KOPT-K1 (cell line): ENCODE measurements around the gene RGL3.
"Not testable (repeated sequence)": the region's sequence is repeated elsewhere in the genome, so short reads cannot be mapped to it uniquely, and the experiment has no call there.

Experiments
- H3K27ac ChIP-seq: fragments of 200-600 bp; sonication (generic); 2 replicates; pipeline ENCODE4 v1.5.1; 2016; ENCODE audit warnings: antibody characterized with exemption, mild to moderate bottlenecking, low read depth, low read length; ENCODE audit not compliant: poor library complexity, severe bottlenecking
- H3K36me3 ChIP-seq: fragments of 200-600 bp; sonication (generic); 2 replicates; pipeline ENCODE4 v1.5.1; 2017; ENCODE audit warnings: antibody characterized with exemption, mild to moderate bottlenecking, low read length, moderate library complexity; ENCODE audit not compliant: insufficient read depth
- H3K9me3 ChIP-seq: fragments of 200-600 bp; sonication (generic); 2 replicates; pipeline ENCODE4 v1.5.1; 2017; ENCODE audit warnings: antibody characterized with exemption, low read length, mild to moderate bottlenecking; ENCODE audit not compliant: insufficient read depth, poor library complexity, severe bottlenecking

RGL3 gene

DNA sequence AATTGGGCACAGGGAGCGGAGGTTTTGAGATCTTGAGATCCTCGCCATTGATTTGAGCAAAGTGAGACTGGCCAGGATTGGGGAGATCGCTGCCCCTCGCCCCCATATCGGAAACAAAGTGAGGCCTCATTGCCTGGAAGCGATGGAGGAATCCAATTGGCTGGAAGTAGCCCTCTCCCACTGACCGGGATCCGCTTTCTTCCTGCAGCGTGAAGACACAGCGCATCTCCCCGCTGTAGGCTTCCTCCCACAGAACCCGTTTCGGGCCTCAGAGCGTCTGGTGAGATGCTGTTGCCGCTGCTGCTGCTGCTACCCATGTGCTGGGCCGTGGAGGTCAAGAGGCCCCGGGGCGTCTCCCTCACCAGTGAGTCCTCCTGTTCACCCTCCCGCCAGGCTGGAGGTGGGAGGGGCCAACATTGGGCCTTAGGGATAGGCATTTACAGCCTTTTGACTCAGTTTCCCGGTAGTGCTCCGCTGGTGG lies 16.8 kb upstream of the RGL3 start:
- peak overlapping the region; percentile 90 for H3K27ac ChIP-seq
- H3K36me3 ChIP-seq: peaks cover 45% of the 10 kb centered on the region
- H3K9me3 ChIP-seq: no peaks in the 10 kb centered on the region

DNA sequence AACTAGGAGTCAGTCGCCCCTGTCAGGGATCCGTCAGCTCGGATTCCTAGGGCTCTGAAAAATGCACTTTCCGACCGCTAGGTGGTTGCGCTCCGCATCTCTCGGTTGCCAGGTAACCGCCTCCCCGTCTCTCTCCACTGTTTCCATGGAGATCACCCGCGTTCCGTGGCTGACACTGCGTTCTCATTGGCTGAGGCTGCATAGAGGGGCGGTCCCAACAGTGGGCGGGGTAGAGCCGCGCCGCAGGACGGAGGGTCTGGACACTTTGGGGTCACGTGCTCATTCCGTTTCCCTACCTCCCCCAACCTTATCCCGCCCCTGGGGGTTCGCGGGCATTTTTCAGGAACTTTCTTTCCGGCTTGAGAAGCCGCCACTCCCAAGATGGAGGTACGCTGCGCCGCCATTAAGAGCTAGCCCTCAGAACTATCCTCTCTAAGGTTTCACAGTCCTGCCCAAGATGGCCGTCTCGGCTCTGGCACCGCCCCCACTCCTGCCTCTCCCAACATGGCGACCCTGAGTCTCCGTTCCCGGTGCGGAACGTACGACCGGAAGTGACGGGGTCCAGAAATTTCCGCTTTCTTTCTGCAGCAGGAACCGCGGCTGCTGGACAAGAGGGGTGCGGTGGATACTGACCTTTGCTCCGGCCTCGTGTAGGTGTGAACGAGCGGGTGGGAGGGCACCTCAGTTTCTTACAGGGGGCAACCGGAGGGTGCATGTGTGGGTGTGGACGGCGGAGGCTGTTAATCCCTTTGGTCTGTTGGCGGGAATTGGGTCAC lies 16.1 kb upstream of the RGL3 start, which contains the start of the genes ODAD3 and PRKCSH:
Gene ODAD3, minus strand, starts transcription at position 65 of the 776 bp plus-strand sequence. CDS start 105 bp downstream, outside the sequence.
Gene PRKCSH, plus strand, starts transcription at position 579 of the 776 bp plus-strand sequence. CDS start 483 bp downstream, outside the sequence.
- H3K9me3 ChIP-seq: no peaks in the 10 kb centered on the region
- H3K27ac ChIP-seq: peak within 1 kb of the TSS; percentile 90
- H3K36me3 ChIP-seq: peaks cover 39% of the 10 kb centered on the region

DNA sequence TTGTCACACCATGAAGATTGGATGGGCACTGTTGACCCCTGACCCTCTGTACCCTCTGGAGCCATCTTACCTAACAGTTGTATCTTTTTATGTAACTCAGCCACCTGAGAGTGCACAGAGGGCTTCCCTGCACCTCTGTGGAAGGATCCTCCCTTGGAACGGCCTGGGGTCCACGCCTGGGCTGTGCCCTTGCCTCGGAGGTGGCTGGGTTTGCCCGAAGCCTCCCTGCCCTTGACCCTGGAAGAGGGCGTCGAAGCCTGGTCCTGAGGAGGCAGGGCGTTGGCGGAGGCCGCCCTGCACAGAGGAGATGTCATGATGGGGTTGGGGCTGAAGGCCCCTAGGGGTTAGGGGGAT lies 15.6 kb upstream of the RGL3 start:
- H3K9me3 ChIP-seq: no peaks in the 10 kb centered on the region
- peak overlapping the region; percentile 90 for H3K27ac ChIP-seq
- peaks cover 33% of the 10 kb centered on the region for H3K36me3 ChIP-seq

DNA sequence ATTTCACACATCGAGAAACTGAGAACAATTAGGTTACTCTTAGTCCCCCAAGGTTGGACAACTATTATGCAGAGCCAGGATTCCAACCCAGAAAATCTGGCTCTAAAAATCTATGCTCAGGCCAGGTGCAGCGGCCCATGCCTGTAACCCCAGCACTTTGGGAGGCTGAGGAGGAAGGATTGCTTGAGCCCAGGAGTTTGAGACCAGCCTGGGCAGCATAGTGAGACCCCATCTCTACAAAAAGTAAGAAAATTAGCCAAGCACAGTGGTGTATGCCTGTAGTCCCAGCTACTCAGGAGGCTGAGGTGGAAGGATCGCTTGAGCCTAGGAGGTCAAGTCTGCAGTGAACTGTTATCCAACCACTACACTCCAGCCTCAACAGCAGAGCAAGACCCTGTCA lies 14.4 kb upstream of the RGL3 start:
- H3K36me3 ChIP-seq: peaks cover 23% of the 10 kb centered on the region
- H3K9me3 ChIP-seq, H3K27ac ChIP-seq: not testable (repeated sequence)

DNA sequence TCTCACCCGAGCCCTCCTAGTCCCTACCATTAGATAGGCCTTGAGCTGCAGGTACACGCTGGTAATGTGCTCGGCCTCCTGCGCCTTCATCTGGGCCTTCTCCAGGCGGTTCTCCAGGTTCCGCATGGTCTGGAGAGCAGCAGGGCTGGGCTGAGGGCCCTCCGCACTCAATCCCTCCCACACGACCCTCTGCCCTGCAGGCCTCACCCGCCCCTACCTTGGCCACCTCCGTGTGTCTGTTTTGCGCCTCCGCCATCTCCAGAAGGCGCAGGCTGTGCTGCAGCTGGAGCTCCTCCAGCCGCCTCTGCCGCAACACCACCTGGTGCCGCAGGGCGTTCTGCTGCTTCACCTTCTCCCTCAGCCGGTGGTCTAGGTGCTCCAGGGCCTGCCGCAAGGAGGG lies 7.5 kb upstream of the RGL3 start:
- no peaks in the 10 kb centered on the region for H3K36me3 ChIP-seq
- peaks cover 4% of the 10 kb centered on the region for H3K9me3 ChIP-seq
- no peak overlapping the region for H3K27ac ChIP-seq

DNA sequence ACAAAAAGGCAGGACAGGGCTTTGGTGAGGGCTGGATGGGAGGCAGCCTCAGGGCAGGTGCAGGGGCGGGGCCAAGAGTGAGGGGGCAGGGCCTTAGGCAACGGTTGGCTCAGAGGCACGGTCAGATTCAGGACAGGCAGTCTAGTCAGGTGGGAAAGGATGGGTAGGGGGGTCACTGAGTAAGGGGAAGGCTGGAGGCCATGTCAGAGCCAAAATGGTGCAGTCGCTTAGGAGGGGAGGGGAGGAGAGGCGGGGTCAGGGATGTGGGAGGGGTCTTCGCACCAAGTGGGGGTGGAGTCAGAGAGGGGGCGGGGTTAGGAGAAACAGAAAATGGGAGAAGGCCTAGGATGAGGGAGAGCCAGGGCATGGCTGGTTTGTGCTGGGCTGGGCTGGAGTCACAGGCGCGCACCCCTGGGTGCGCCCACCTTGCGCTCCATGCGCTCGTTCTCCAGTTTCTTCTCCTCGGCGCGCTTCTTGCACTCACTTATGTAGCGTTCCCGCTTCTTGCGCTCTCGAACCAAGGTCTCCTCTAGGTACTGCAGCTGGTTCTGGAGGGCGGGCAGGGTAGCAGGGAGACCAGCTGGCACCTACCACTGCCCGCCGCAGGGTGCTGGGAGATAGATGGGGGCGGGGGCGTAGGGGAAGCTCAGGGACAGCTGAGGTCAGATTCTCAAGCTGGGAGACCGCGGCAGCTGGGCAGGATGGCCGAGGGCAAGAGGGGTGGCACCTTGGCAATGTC lies 6.8 kb upstream of the RGL3 start:
- Histone ChIP-seq H3K9me3 (peaks cover 8% of the 10 kb centered on the region), H3K36me3 (no peaks in the 10 kb centered on the region)

DNA sequence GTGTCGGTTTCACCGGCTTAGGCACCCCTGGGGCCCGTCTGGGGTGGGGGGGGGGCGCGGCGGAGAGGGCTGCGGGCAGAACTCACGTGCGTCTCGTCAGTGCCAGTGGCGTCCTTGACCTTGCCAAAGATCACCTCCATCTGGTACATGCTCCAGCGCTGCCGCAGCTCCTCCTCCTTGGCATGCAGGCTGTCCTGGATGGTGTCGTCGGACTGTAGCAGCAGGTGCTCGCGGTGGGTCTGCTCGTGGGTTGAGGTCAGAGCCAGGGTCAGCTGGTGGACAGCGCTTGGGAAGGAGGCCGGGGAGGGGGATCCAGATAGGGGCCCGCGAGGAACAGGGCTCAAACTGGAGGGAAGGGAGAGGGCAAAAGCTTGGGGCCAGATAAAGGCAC lies 4.7 kb upstream of the RGL3 start:
- no peak overlapping the region for H3K27ac ChIP-seq
- H3K9me3 ChIP-seq: peaks cover 8% of the 10 kb centered on the region
- H3K36me3 ChIP-seq: no peaks in the 10 kb centered on the region

More for the DNA sequence above, 6.8 kb upstream of the RGL3 start:
- no peak overlapping the region for H3K27ac ChIP-seq

DNA sequence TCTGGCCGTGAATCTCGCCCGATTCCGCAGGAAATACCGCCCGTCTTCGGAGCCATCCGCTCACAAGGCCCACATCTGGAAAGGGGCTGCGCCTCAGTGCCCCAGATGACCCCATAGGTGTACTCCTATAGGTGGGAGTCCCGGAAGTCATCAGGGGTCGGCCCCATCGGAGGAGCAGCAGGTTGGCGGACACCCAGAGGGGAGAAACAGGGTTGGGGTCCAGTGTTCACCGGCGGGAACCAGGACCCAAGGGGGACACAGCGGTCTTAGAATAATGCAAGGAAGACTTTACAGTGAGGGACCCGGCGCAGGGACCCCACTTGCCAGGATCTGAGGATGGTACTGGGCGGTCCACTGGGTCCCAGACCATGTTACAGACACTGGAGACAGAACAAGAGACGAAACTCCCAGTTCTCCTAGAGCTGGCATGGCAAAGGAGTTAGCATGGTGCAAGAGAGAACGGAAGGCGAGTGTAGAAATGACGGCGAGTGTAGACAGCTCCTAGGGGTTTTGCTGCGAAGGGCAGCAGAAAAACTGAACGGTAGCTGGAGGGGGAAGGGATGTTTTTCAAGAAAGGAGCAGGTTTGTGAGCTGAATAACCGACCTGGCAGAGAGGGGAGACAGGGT lies 4.2 kb upstream of the RGL3 start:
- Histone ChIP-seq H3K9me3 (peaks cover 8% of the 10 kb centered on the region), H3K36me3 (no peaks in the 10 kb centered on the region), H3K27ac (no peak overlapping the region)

DNA sequence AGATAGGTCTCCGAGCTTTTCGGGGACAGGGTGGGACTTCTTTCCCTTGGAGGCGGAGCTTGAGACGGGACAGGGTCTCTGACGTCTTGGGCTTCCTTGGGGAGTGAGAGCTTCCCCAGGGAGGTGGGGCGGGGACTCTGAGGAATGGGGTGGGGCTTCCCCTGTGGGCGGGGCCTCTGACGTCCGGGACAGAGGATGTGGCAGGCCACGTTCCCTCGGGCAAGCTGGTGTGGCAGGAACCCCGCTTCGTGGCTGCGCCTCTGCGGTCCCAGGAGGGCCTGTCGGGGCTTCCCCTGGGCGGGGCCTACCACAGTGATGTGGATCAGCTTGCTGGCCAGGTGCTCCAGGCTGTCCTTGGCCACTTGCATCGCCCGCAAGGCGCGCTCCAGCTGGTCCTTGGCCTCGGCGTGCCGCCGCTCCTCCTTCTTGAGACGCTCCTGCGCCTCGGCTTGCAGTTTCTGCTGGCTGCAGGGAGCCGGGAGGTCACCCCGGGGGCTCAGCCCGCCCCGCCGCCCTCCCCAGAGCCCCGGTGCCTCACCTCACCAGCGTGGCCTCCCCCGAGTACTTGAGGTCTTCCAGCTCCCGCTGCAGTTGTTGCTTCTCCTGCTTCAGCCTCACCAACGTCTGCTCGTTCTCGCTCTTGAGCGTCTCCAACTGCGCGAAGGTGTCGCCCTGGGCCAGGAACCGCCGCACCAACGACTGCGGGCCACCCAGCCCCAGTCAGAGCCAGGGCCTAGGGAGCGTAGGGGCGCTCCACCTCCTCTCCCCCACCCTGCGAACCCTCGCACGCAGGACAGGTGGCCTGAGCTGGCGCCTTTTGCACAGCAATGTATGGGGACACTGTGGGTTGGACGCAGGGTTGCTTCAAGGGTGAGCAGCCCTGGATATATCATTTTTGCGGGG lies 3.3 kb upstream of the RGL3 start:
- H3K9me3 ChIP-seq: peaks cover 8% of the 10 kb centered on the region
- H3K27ac ChIP-seq: no peak overlapping the region
- H3K36me3 ChIP-seq: no peaks in the 10 kb centered on the region

DNA sequence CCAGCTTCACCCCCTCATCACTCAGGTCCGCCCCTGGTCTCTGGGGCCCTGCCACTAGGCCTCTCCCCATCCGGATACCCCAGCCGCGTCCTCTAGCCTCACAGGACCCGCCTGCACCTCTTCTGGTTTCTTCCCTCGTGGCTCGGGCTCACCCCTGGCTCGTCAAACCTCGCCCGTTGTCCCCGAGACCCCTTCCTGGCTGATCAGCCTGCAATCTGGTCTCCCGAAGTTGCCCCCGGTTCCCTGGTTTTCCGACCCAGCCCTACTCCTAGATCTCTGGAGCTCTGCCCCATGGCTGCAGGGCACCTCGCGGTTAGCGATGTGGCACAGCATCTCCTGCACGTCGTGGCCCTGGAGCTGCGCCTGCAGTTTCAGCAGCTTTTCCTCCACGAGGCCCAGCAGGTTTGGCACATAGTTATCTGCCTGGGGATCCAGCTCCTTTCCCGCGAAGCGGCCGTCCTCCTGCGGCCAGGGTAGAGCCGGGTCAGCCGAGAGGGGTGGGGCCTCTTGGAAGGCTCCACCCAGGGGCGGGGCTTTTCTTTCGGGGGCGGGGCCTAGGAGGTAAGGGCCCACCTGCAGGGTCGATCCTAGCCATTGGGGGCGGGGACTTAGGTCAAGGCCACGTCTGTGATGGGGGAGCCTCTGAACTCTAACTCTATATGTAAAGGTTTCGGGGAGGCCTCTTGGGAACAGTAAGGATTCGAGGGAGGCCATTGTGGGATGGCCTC lies 2.4 kb upstream of the RGL3 start:
- H3K9me3 ChIP-seq: peaks cover 8% of the 10 kb centered on the region
- H3K27ac ChIP-seq: no peak overlapping the region

DNA sequence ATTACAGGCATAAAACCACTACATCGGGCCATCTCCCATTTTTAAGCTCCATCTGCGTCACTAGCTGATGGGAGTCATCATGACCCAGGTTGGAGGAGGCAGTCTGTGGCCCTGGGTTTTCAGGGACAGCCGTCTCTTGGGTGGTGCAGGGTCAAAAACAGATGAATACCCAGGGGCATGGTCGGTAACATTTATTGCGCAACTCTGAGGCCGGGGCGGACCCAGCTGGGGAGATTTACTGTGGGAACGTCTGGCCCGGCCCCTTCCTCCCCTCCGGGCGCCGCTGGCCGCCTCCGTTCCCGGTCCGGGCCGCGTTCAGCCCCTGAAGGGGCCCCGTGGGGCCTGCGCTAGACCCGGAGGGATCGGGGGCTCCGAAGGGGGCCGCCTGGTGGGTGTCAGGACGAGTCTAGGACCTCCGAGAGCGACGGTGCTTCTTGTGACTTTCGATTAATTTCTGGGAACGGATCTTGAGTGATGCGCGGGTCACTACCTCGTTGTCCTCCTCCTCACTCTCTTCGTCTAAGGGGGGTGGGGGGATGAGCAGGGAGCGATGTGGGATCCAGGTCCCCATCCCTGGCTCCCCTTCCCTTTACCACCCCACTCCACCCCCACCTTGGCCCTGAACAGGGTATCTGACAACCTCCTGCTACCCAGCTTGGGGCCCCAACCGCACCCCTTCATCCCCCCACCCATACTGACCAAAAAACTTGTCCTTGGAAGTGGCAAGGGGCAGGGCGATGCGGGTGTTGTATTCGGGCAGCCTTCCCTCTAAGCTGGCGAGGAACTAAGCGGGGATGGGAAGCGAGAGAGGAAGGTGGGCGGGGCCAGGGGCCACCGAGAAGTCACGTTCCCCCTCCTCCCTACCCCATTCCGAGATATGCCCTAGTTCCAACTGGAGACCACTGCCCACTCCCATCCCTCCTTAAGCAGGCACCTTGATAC lies 1.6 kb upstream of the RGL3 start:
- H3K9me3 ChIP-seq: peaks cover 8% of the 10 kb centered on the region
- H3K27ac ChIP-seq: no peak overlapping the region
- no peaks in the 10 kb centered on the region for H3K36me3 ChIP-seq

More for the DNA sequence above, 2.4 kb upstream of the RGL3 start:
- no peaks in the 10 kb centered on the region for H3K36me3 ChIP-seq

DNA sequence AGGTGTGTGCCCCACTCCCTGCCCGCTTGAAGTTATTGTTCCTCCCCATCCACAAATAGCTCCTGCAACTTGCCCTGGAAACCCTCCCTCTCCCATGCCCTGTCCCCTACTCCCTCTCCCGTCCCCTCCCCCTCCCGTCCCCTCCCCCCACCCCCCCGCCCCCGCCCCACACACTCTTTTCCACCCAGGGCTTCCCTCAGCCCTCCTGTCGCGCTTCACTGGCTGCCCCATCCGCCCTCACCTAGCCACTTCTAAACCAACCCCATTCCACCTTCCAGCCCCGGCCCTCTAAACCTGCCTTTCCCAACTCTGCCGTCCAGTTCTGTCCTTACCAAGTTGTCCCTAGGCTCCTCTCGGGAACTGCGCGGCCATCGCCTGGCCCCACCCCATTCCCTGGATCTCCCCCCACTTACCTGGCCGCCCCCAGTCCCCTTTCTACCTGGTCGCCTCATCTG lies 993 bp downstream of the RGL3 start:
- Histone ChIP-seq H3K36me3 (no peaks in the 10 kb centered on the region), H3K27ac (no peak overlapping the region), H3K9me3 (peaks cover 8% of the 10 kb centered on the region)
